GM12873 (cell line): ENCODE data around the gene MYO1D.

ENCODE experiments used
- TF ChIP-seq, protein P1 (sequence below): IDR thresholded peaks from 2 replicates; pipeline ENCODE4 v1.5.1; 2012; ENCODE audit warnings: low read depth, mild to moderate bottlenecking, moderate library complexity, low read length, control low read depth; ENCODE audit not compliant: insufficient read depth; ENCODE audit errors: missing control alignments

The MYO1D gene

DNA sequence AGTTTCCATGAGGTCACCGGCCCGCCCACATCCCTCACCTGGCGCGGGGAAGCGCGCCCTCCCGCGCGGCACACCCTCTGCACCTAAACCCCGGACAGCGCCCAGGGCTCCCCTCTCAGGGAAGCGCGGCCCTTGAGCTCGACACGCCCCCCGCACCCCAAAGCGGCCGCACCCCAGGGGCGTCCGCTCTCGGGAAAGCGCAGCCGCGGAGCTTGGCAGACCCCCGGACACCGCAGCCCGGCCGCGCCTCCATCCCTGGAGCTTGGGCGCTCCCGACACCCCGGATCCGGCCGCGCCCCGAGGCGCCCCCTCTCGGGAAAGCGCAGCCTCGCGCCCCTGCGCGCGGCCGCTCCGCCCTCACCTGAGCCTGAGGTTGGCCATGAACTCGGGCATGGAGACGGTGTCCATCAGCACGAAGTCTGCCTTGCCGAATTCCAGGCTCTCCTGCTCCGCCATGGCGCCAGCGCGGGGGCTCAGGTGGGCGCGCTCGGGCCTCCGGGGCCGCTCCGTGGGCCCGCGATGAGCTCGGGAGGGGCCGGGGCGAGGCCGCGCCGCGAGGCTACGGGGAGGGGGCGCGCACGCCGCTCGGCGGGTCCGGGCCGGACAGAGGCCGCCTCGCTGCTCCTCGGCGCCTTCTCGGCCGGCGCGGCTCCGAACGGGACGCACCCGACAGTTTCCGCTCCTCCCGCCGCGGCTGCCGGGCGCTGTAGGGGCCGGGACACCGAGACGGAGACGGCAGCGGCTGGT, at the start of gene MYO1D:
Gene MYO1D (minus strand): TSS at position 708 of the 747 bp plus-strand sequence. CDS start 252 bp downstream, at position 456.
- TF ChIP-seq, protein P1, sequence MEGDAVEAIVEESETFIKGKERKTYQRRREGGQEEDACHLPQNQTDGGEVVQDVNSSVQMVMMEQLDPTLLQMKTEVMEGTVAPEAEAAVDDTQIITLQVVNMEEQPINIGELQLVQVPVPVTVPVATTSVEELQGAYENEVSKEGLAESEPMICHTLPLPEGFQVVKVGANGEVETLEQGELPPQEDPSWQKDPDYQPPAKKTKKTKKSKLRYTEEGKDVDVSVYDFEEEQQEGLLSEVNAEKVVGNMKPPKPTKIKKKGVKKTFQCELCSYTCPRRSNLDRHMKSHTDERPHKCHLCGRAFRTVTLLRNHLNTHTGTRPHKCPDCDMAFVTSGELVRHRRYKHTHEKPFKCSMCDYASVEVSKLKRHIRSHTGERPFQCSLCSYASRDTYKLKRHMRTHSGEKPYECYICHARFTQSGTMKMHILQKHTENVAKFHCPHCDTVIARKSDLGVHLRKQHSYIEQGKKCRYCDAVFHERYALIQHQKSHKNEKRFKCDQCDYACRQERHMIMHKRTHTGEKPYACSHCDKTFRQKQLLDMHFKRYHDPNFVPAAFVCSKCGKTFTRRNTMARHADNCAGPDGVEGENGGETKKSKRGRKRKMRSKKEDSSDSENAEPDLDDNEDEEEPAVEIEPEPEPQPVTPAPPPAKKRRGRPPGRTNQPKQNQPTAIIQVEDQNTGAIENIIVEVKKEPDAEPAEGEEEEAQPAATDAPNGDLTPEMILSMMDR: peak; percentile 69

DNA sequence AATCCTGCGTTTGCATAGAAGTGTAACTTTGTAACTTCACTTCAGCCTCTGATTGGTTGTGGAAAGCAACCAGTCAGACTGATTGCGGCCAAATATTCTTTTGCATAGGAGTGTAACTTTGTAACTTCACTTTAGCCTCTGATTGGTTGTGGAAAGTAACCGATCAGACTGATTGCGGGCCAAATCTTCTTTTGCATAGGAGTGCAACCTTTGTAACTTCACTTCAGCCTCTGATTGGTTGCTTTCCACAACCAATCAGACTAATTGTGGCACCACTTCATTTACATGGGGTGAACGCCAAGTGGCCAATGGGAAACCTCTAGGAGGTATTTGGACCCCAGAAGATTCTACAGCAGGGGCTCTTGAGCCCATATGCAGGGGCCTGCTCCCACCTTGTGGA, 49.3 kb upstream of the MYO1D start:
- TF ChIP-seq, protein P1: no peak

DNA sequence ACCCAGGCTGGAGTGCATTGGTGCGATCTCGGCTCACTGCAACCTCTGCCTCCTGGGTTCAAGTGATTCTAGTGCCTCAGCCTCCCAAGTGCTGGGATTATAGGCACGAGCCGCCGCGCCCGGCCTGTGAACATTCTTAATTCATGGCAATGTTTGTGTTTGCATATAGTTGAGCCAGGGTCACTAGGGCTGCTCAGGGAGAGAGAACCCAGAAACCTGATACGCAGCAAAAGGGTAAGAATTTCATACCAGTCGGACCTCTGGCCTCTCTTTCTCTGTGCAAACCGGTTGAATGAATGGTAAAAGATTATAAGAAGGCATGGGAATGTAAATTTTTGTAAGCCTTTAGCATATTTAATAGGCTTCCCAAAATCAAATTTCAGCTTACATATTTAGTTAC, 44.1 kb upstream of the MYO1D start:
- TF ChIP-seq, protein P1: no peak

DNA sequence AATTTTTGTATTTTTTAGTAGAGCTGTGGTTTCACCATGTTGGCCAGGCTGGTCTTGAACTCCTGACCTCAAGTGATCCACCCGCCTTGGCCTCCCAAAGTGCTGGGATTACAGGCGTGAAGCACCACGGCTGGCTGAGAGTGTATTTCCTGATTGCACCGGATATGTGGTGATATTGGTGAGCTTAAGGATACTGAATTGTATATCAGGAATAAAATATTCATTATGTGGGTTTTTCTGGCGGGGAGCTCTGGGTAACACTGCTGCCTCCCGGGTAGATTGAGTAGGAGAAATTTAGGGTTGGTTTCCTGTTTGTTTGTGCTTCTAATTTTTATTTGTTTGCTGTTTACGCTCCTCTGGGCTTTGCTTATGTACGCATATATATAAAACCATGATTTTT, 43.4 kb upstream of the MYO1D start:
- TF ChIP-seq, protein P1: no peak

DNA sequence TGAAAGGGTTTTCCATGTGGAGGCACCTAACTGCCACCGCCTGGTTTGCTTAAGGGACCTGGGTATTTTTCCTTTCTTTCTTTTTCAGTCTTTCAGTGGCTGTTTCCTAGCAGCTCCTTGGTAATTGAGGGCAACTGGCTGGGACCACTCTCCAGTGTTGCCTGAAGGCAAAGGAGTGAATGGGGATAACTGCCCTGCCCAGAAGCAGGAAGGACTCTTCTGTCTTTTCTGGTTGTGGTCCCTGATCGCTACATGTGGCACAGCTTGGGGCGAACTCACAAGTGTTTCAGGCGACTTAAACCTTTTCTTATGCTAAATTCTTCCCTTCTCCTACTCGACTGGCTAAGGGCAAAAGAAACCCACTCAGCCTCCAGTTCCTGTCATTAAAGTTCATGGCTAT, 40.9 kb upstream of the MYO1D start:
- TF ChIP-seq, protein P1: no peak

DNA sequence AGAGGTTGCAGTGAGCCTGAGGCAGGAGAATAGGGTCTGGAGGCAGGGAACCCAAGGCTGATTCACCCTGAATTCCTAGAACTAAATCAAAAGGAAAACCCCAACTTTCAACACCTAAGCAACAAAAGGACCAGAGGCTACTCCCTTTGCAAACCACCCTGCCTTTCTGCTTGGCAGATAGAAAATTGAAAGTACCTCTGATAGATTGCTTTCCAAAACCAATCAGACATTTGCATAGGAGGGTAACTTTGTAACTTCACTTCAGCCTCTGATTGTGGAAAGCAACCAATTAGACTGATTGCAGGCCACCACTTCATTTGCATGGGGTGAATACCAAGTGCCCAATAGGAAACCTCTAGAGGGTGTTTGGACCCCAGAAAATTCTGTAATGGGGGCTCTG, 40.2 kb upstream of the MYO1D start:
- TF ChIP-seq, protein P1: no peak

DNA sequence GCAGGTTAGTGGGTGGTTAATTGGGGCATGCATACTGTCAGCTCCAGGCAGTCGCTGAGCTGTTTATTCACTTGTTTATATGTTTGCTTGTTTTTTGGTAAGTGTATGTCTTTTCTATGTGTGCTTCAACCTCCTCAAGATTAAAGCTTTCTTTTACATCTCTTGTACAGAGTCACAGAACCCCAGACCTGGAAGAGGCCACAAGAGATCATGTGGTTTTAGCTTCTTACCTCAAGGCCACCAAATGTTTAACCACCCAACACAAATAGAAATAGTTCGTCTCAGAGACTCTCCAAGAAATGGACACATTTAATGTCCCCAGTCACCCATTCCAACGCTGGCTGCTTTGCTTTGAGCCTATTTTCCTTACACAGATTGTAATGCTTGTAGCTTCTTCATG, 39.2 kb upstream of the MYO1D start:
- TF ChIP-seq, protein P1: no peak
